Endothelial cell of umbilical vein (primary cell): ENCODE results near the gene ANKRD16. TPM values are rescaled to one million over a fixed set of nuclear protein-coding genes. Genes with fewer than 3 reads are reported as not detected.

Experiments used
- BruUV-seq: library from RNA; stranded (reverse); fragments of 400-500 nt; replicated peaks from 2 replicates; lab custom pipeline; 2021; lab: Mats Ljungman, UMichigan
- CTCF ChIA-PET: fragments of 300-600, 350-600 bp; sonication (Branson Sonifier 250); formaldehyde crosslinking; loops from one replicate; lab custom pipeline; 2021; ENCODE audit warnings: antibody characterized with exemption, inconsistent platforms; lab: Charles Lee
- POLR2A ChIA-PET: fragments of 300-600, 350-600 bp; sonication (Branson Sonifier 250); formaldehyde crosslinking; loops from one replicate; lab custom pipeline; 2021; ENCODE audit warnings: antibody characterized with exemption, inconsistent platforms; lab: Charles Lee
- DNase-seq: peaks from one replicate; pipeline ENCODE4 v3.0.0-alpha.2; 2011; ENCODE audit warnings: low read depth, low spot score
- FAIRE-seq: peaks from 2 replicates; lab custom pipeline; 2011; peaks lifted over from hg19 to GRCh38; lab: Jason Lieb, UNC
- H2AFZ ChIP-seq: 2 replicates; pipeline ENCODE4 v1.6.0; 2012; ENCODE audit warnings: low read depth, low read length, control low read depth, inconsistent platforms
- H3K27ac ChIP-seq: 2 replicates; pipeline ENCODE4 v1.5.1; 2011; ENCODE audit warnings: low read depth, mild to moderate bottlenecking, control low read depth, low read length, moderate library complexity; ENCODE audit not compliant: insufficient read depth
- H3K27me3 ChIP-seq, 2 experiments: 2 replicates each; pipeline versions ENCODE4 v1.6.0 to v1.6.1; 2011; ENCODE audit warnings: low read length in 2 of 2, mixed read lengths in 1 of 2; ENCODE audit not compliant: control insufficient read depth in 2 of 2, insufficient read depth in 2 of 2
- H3K36me3 ChIP-seq, 2 experiments: 2 replicates in 1 of 2; 3 replicates in 1 of 2; pipeline ENCODE4 v1.5.1; 2011; ENCODE audit warnings: low read length in 2 of 2, mild to moderate bottlenecking in 1 of 2, moderate library complexity in 1 of 2; ENCODE audit not compliant: control insufficient read depth in 2 of 2, insufficient read depth in 2 of 2; ENCODE audit errors: extremely low read depth in 1 of 2
- H3K4me1 ChIP-seq: 3 replicates; pipeline ENCODE4 v1.5.1; 2011; ENCODE audit warnings: mild to moderate bottlenecking, low read length; ENCODE audit not compliant: control insufficient read depth, insufficient read depth; ENCODE audit errors: extremely low read depth
- H3K4me2 ChIP-seq: 2 replicates; pipeline ENCODE4 v1.6.1; 2011; ENCODE audit warnings: low read length, control low read depth, mixed read lengths; ENCODE audit not compliant: insufficient read depth
- H3K4me3 ChIP-seq, 3 experiments: fragments of 200-600 bp in 1 of 3; sonication (generic), shearing (Covaris generic) in 1 of 3; replicated peaks in 1 of 3; 2 replicates each; pipeline ENCODE4 v1.5.1; 2011 to 2016; ENCODE audit warnings: control low read depth in 3 of 3, low read length in 3 of 3, mild to moderate bottlenecking in 2 of 3, inconsistent platforms in 1 of 3, low read depth in 1 of 3, moderate library complexity in 1 of 3; ENCODE audit not compliant: insufficient read depth in 1 of 3
- H3K79me2 ChIP-seq: 2 replicates; pipeline ENCODE4 v1.6.0; 2012; ENCODE audit warnings: low read length, inconsistent platforms; ENCODE audit not compliant: control insufficient read depth, insufficient read depth
- H3K9ac ChIP-seq: replicated peaks from 2 replicates; pipeline ENCODE3; 2011; ENCODE audit warnings: low read length, control low read depth; ENCODE audit not compliant: insufficient read depth; ENCODE audit errors: extremely low read depth
- H3K9me1 ChIP-seq: replicated peaks from 3 replicates; pipeline ENCODE4 v1.6.0; 2011; ENCODE audit warnings: mild to moderate bottlenecking, low read length; ENCODE audit not compliant: control insufficient read depth, insufficient read depth; ENCODE audit errors: extremely low read depth
- H3K9me3 ChIP-seq: replicated peaks from 2 replicates; pipeline ENCODE4 v1.5.1; 2012; ENCODE audit warnings: low read length, inconsistent platforms; ENCODE audit not compliant: control insufficient read depth, insufficient read depth
- H4K20me1 ChIP-seq: replicated peaks from 2 replicates; pipeline ENCODE3; 2011; ENCODE audit warnings: mild to moderate bottlenecking, low read length; ENCODE audit not compliant: control insufficient read depth, insufficient read depth; ENCODE audit errors: extremely low read depth
- CTCF ChIP-seq, 2 donors: IDR thresholded peaks; 1 replicate in 1 of 2; 2 replicates in 1 of 2; pipeline ENCODE4 v1.5.1; 2011; ENCODE audit warnings: low read length in 2 of 2, mild to moderate bottlenecking in 2 of 2, moderate library complexity in 2 of 2, control low read depth in 1 of 2, inconsistent platforms in 1 of 2, low read depth in 1 of 2; ENCODE audit not compliant: insufficient read depth in 1 of 2; ENCODE audit errors: extremely low read depth in 1 of 2
- EZH2 ChIP-seq: IDR thresholded peaks from 2 replicates; pipeline ENCODE4 v1.6.1; 2012; ENCODE audit warnings: borderline replicate concordance, low read depth, mild to moderate bottlenecking, moderate library complexity, low read length, inconsistent platforms; ENCODE audit not compliant: severe bottlenecking
- FOS ChIP-seq: IDR thresholded peaks from 2 replicates; pipeline ENCODE4 v1.6.1; 2011; ENCODE audit warnings: mild to moderate bottlenecking, low read length, moderate library complexity, borderline replicate concordance; ENCODE audit not compliant: insufficient read depth
- GATA2 ChIP-seq: IDR thresholded peaks from 2 replicates; pipeline ENCODE4 v1.7.0; 2011; ENCODE audit warnings: low read depth, mild to moderate bottlenecking, moderate library complexity, mixed read lengths, low read length; ENCODE audit not compliant: insufficient read length, insufficient read depth
- JUN ChIP-seq: IDR thresholded peaks from 2 replicates; pipeline ENCODE4 v1.6.1; 2011; ENCODE audit warnings: borderline replicate concordance, low read depth; ENCODE audit not compliant: insufficient read length, insufficient read depth
- MYC ChIP-seq: IDR thresholded peaks from one replicate; pipeline ENCODE4 v1.6.1; 2011; ENCODE audit warnings: mild to moderate bottlenecking, low read depth, low read length
- POLR2AphosphoS5 ChIP-seq: IDR thresholded peaks from 2 replicates; pipeline ENCODE4 v1.6.1; 2012; ENCODE audit warnings: low read depth, mild to moderate bottlenecking, control low read depth, low read length, moderate library complexity; ENCODE audit not compliant: insufficient read depth
- dilution Hi-C: fragments of 300-500 bp; cut with MboI; formaldehyde crosslinking; loops from one replicate; pipeline ENCODE4 v1.15.0; 2019; ENCODE audit warnings: low sequenced_read_pairs; ENCODE audit not compliant: extremely low pct_ligation_motif_present
- intact Hi-C: fragments of 100-400 bp; cut with micrococcal nuclease; formaldehyde crosslinking; loops from one replicate; pipeline ENCODE4 v1.10.0; 2022
- polyA plus RNA-seq, 4 experiments: library from polyadenylated mRNA; depleted of rRNA in 3 of 4; stranded (reverse) in 3 of 4; unstranded in 1 of 4; fragments of >200 nt; gene quantifications; 2 replicates each; pipeline versions ENCODE4 v1.2.1 to v1.2.3, GENCODE V29; 2011 to 2012; ENCODE audit warnings: missing spikeins in 1 of 4
- total RNA-seq: library from RNA; stranded (reverse); gene quantifications from 2 replicates; pipeline ENCODE4 v1.2.3, GENCODE V29; 2021

ANKRD16 gene
- total and polyA plus RNA-seq, 2 donors (not counting 3 experiments of a cell fraction or from before 2014, with no cell fraction given), result 6.9 to 8.0 TPM

- Histone ChIP-seq H2AFZ (no peak overlapping the region), H3K27ac (no peak overlapping the region), H3K9me3 (no peaks in the 10 kb centered on the region), H3K79me2 (no peaks in the 10 kb centered on the region), H3K9ac (no peak overlapping the region), H3K36me3 (peaks cover 11 to 28% of the 10 kb centered on the region in 2 experiments), H3K27me3 (no peaks in the 10 kb centered on the region), H3K4me1 (no peaks in the 10 kb centered on the region), H3K9me1 (no peaks in the 10 kb centered on the region), H3K4me3 (no peak overlapping the region), H3K4me2 (no peak overlapping the region), H4K20me1 (no peaks in the 10 kb centered on the region)
- dilution Hi-C loops, result no loop called here
- ChIA-PET POLR2A (no interaction called here), CTCF (no interaction called here)
- intact Hi-C loops, result no loop called here
- no peak for DNase-seq
- no peak for FAIRE-seq
- TF ChIP-seq CTCF (IDR thresholded peaks at IDR 0.05; ENCODE audit: extremely low read depth in 1 of 2, insufficient read depth in 1 of 2, low read depth in 1 of 2, low read length in 2 of 2) (no peak), MYC (no peak), GATA2 (no peak), FOS (no peak), JUN (no peak), EZH2 (no peak), POLR2AphosphoS5 (no peak)
- no TSS peak for BruUV-seq
These were observed 40.6 kb upstream of the ANKRD16 start for GRCh38 chr10:5930272-5930671.
